ENCODE data around the gene CALN1.

CALN1 gene

DNA sequence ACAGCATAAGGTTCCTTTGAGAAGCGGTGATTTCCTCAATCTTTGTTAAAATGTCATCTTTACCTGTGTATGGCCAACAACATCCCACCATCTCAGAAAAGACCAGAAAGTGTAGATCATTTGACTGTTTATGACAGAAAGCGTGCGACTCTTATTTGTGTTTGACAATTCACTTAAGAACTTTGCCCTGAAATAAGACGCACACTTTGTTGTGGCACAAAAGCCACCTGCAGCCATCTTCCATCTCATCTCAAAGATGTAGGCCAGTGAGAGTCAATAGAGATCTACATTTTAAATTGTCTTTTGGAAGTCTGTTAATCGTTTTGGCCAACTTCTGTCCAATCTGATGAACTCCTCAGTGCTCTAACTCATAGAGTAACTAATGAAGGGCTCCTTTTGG is 114.0 kb downstream of the CALN1 start:
- Histone ChIP-seq H3K4me2 (ENCODE audit: low read length) (no peak overlapping the region), H2AFZ (no peak overlapping the region), H3K9ac (no peak overlapping the region), H3K4me3 (ENCODE audit: low read depth, low read length) (no peak overlapping the region), H3K27me3 (ENCODE audit: control insufficient read depth, insufficient read depth, low read length) (no peaks in the 10 kb centered on the region), H3K27ac (no peak overlapping the region), H3K9me3 (ENCODE audit: control insufficient read depth, low read length) (no peaks in the 10 kb centered on the region), H3K79me2 (no peaks in the 10 kb centered on the region), H3K4me1 (no peaks in the 10 kb centered on the region), H3K36me3 (ENCODE audit: control insufficient read depth, insufficient read depth, low read length) (no peaks in the 10 kb centered on the region)
- TF ChIP-seq, protein P1, sequence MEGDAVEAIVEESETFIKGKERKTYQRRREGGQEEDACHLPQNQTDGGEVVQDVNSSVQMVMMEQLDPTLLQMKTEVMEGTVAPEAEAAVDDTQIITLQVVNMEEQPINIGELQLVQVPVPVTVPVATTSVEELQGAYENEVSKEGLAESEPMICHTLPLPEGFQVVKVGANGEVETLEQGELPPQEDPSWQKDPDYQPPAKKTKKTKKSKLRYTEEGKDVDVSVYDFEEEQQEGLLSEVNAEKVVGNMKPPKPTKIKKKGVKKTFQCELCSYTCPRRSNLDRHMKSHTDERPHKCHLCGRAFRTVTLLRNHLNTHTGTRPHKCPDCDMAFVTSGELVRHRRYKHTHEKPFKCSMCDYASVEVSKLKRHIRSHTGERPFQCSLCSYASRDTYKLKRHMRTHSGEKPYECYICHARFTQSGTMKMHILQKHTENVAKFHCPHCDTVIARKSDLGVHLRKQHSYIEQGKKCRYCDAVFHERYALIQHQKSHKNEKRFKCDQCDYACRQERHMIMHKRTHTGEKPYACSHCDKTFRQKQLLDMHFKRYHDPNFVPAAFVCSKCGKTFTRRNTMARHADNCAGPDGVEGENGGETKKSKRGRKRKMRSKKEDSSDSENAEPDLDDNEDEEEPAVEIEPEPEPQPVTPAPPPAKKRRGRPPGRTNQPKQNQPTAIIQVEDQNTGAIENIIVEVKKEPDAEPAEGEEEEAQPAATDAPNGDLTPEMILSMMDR (IDR thresholded peaks at IDR 0.05), result no peak

DNA sequence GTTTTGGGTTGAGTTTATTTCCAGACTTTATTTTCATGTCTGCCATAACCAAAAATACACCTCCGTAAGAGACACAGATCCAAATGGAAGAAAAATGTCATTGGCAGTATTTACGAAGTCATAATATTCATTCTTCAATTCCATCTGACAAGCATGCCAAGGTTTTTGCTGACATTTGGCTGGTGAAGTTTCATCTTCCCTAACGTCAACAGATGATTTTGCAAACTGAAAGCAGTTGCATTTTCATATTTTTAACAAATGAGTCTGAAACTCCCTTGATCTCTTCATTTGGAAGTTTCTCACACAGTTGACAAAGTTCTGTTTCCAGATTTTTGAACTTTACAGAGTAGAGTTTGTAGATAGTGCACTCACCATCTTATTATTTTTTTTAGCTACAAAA is 114.5 kb downstream of the CALN1 start:
- TF ChIP-seq, protein P1 (IDR thresholded peaks at IDR 0.05), result no peak
- H3K27me3 ChIP-seq (ENCODE audit: control insufficient read depth, insufficient read depth, low read length), result no peaks in the 10 kb centered on the region
- no peak overlapping the region for H3K4me3 ChIP-seq (ENCODE audit: low read depth, low read length)
- H3K4me1 ChIP-seq, result no peaks in the 10 kb centered on the region
- no peak overlapping the region for H2AFZ ChIP-seq
- H3K79me2 ChIP-seq, result no peaks in the 10 kb centered on the region
- H3K9ac ChIP-seq, result no peak overlapping the region
- no peak overlapping the region for H3K4me2 ChIP-seq (ENCODE audit: low read length)
- H3K27ac ChIP-seq, result no peak overlapping the region
- no peaks in the 10 kb centered on the region for H3K9me3 ChIP-seq (ENCODE audit: control insufficient read depth, low read length)
- H3K36me3 ChIP-seq (ENCODE audit: control insufficient read depth, insufficient read depth, low read length), result no peaks in the 10 kb centered on the region

DNA sequence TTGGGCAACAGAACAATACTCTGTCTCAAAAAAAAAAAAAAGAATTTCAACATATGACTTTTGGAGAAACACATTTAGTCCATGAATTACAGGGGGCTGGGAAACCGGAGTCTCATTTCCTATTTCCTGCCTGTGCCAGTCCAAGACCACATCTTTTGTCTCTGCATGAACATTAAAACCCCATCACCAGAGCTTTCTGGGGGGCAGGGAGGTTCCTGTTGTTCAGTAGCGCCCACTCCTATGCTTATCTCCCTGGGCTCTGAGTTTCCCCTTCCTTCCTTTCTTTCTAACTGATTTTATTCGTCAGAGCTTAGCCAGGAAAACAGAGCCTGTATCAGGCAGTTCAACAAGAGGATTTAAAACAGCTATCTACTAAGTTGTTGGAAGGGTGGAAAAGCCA is 119.3 kb downstream of the CALN1 start:
- Histone ChIP-seq H3K9ac (no peak overlapping the region), H2AFZ (no peak overlapping the region), H3K27ac (no peak overlapping the region), H3K4me2 (ENCODE audit: low read length) (no peak overlapping the region), H3K79me2 (no peaks in the 10 kb centered on the region), H3K9me3 (ENCODE audit: control insufficient read depth, low read length) (no peaks in the 10 kb centered on the region), H3K4me3 (ENCODE audit: low read depth, low read length) (no peak overlapping the region), H3K27me3 (ENCODE audit: control insufficient read depth, insufficient read depth, low read length) (no peaks in the 10 kb centered on the region), H3K4me1 (no peaks in the 10 kb centered on the region), H3K36me3 (ENCODE audit: control insufficient read depth, insufficient read depth, low read length) (no peaks in the 10 kb centered on the region)
- TF ChIP-seq, protein P1 (IDR thresholded peaks at IDR 0.05), result no peak

DNA sequence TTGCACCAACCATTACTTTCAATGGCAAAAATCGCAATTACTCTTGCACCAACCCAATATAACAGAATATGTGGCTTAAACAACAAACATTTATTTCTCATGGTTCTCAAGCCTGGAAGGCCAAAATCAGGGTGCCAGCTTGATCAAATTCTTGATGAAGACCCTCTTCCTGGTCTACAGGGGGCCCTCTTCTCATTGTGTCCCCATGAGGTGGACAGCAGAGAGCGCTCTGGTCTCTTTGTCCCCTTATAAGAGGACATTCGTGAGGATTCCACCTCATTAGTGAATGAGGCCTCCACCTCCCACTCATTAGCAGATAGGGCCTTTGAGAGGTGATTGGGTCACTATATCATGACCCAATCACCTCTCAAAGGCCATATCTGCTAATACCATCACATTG is 120.0 kb downstream of the CALN1 start:
- Histone ChIP-seq H3K4me3 (ENCODE audit: low read depth, low read length) (no peak overlapping the region), H3K4me1 (no peaks in the 10 kb centered on the region), H3K27me3 (ENCODE audit: control insufficient read depth, insufficient read depth, low read length) (no peaks in the 10 kb centered on the region), H3K27ac (no peak overlapping the region), H3K79me2 (no peaks in the 10 kb centered on the region), H3K9ac (no peak overlapping the region), H3K9me3 (ENCODE audit: control insufficient read depth, low read length) (no peaks in the 10 kb centered on the region), H3K4me2 (ENCODE audit: low read length) (no peak overlapping the region), H2AFZ (no peak overlapping the region), H3K36me3 (ENCODE audit: control insufficient read depth, insufficient read depth, low read length) (no peaks in the 10 kb centered on the region)
- TF ChIP-seq, protein P1 (IDR thresholded peaks at IDR 0.05), result no peak

DNA sequence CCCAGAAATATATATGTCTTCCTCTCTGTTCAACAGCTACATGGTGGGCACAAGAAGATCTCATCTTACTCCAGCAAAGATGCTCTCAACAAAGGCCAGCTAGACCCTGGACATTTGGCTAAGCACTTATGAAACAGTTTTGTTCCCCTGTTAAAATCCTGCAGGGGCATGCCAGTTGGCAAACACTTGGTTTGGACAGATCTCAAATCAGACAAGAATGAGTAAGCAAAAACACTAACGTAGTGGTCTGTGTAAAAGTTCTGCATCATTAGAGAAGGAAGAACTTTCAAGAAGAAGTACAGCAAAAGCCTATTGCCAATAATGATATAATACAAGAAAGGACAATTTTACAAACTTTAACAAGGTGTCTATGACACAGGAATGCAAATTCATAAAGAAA is 125.6 kb downstream of the CALN1 start:
- no peaks in the 10 kb centered on the region for H3K79me2 ChIP-seq
- no peak overlapping the region for H2AFZ ChIP-seq
- H3K9me3 ChIP-seq (ENCODE audit: control insufficient read depth, low read length), result peaks cover 2% of the 10 kb centered on the region
- TF ChIP-seq, protein P1 (IDR thresholded peaks at IDR 0.05), result no peak
- H3K27ac ChIP-seq, result no peak overlapping the region
- H3K4me1 ChIP-seq, result no peaks in the 10 kb centered on the region
- no peak overlapping the region for H3K4me2 ChIP-seq (ENCODE audit: low read length)
- no peaks in the 10 kb centered on the region for H3K36me3 ChIP-seq (ENCODE audit: control insufficient read depth, insufficient read depth, low read length)
- no peak overlapping the region for H3K4me3 ChIP-seq (ENCODE audit: low read depth, low read length)
- no peaks in the 10 kb centered on the region for H3K27me3 ChIP-seq (ENCODE audit: control insufficient read depth, insufficient read depth, low read length)
- no peak overlapping the region for H3K9ac ChIP-seq

Measured in parathyroid adenoma (tissue), 2 donors.